OCI-LY3 (cell line): ENCODE measurements around the gene FMN1.

ENCODE experiments used
- H2AFZ ChIP-seq: fragments of 200-600, 300-600 bp; shearing (Covaris generic); 2 replicates; pipeline ENCODE4 v1.6.0; 2014; ENCODE audit warnings: antibody characterized with exemption, low read depth, low read length
- H3K27ac ChIP-seq: fragments of 200-600, 300-600 bp; sonication (generic); 2 replicates; pipeline ENCODE4 v1.5.1; 2014; ENCODE audit warnings: mild to moderate bottlenecking, low read length, moderate library complexity, mixed read lengths
- H3K27me3 ChIP-seq: fragments of 200-600, 300-600 bp; sonication (generic); 2 replicates; pipeline ENCODE4 v1.6.1; 2014; ENCODE audit warnings: low read depth, low read length, mixed read lengths
- H3K36me3 ChIP-seq: fragments of 200-600, 300-600 bp; sonication (generic); replicated peaks from 2 replicates; pipeline ENCODE3; 2014; ENCODE audit warnings: low read depth, low read length, mixed read lengths
- H3K4me1 ChIP-seq: fragments of 300-600, 200-600 bp; sonication (generic); 2 replicates; pipeline ENCODE4 v1.6.1; 2014; ENCODE audit warnings: low read length, mixed read lengths
- H3K4me2 ChIP-seq: fragments of 200-600, 300-600 bp; sonication (generic); 2 replicates; pipeline ENCODE4 v1.6.1; 2014; ENCODE audit warnings: low read length, mixed read lengths
- H3K4me3 ChIP-seq: fragments of 300-600, 200-600 bp; sonication (generic); 2 replicates; pipeline ENCODE4 v1.5.1; 2014; ENCODE audit warnings: antibody characterized with exemption, mild to moderate bottlenecking, low read length, moderate library complexity
- H3K79me2 ChIP-seq: fragments of 300-600, 200-600 bp; shearing (Covaris generic); 2 replicates; pipeline ENCODE4 v1.6.1; 2014; ENCODE audit warnings: mild to moderate bottlenecking, low read length, mixed read lengths
- H3K9ac ChIP-seq: fragments of 300-600, 200-600 bp; shearing (Covaris generic); 2 replicates; pipeline ENCODE4 v1.6.0; 2014; ENCODE audit warnings: mild to moderate bottlenecking, low read length, moderate library complexity
- H3K9me3 ChIP-seq: fragments of 200-600, 300-600 bp; shearing (Covaris generic); 2 replicates; pipeline ENCODE4 v1.6.1; 2014; ENCODE audit warnings: low read length, mixed read lengths; ENCODE audit not compliant: insufficient read depth
- H4K20me1 ChIP-seq: fragments of 200-600, 300-600 bp; sonication (generic); 2 replicates; pipeline ENCODE4 v1.6.1; 2016; ENCODE audit warnings: low read length, mixed read lengths; ENCODE audit not compliant: insufficient read depth
- EZH2phosphoT487 ChIP-seq: fragments of 200-600 bp; shearing (Covaris generic); IDR thresholded peaks from 2 replicates; pipeline ENCODE4 v1.6.1; 2018; ENCODE audit warnings: antibody characterized with exemption, mixed run types, low read depth
- TF ChIP-seq, protein P1 (sequence below): fragments of 200-600, 300-600 bp; sonication (generic); IDR thresholded peaks from 2 replicates; pipeline ENCODE4 v1.5.1; 2014; ENCODE audit warnings: antibody characterized with exemption, low read length, low read depth

FMN1 gene

DNA sequence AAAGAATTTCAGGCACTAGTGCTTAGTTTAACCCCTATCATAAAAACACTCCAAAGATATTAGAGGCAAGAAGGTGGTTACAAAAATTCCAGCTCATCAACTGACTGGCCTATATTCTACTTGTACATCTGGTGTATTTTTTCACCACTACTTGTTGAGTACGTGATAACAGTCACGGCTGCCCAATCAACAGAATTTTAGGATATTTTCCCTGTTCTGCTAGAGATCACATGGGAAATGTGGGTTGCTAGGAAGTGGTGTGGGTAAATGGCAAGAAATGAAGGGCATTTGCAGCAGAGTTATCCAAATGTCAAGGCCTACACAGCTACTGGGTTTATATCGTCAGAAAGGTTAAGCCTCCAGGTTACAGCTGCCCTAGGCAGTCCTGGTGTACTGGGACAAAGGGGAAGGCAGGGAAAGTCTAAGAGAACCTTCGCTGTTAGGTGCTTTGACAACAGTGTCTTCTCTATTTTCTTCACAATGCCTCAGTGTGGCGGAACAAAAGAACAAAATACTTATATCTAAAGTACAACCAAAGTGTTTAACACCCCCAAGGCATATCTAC is 81.9 kb downstream of the FMN1 start:
- Histone ChIP-seq H3K4me2 (no peak overlapping the region), H3K9ac (no peak overlapping the region), H3K27me3 (peaks cover 37% of the 10 kb centered on the region), H3K79me2 (no peaks in the 10 kb centered on the region), H4K20me1 (no peaks in the 10 kb centered on the region), H2AFZ (no peak overlapping the region), H3K27ac (no peak overlapping the region), H3K9me3 (no peaks in the 10 kb centered on the region), H3K4me3 (no peak overlapping the region), H3K4me1 (no peaks in the 10 kb centered on the region), H3K36me3 (no peaks in the 10 kb centered on the region)
- TF ChIP-seq EZH2phosphoT487 = no peak
- TF ChIP-seq, protein P1, sequence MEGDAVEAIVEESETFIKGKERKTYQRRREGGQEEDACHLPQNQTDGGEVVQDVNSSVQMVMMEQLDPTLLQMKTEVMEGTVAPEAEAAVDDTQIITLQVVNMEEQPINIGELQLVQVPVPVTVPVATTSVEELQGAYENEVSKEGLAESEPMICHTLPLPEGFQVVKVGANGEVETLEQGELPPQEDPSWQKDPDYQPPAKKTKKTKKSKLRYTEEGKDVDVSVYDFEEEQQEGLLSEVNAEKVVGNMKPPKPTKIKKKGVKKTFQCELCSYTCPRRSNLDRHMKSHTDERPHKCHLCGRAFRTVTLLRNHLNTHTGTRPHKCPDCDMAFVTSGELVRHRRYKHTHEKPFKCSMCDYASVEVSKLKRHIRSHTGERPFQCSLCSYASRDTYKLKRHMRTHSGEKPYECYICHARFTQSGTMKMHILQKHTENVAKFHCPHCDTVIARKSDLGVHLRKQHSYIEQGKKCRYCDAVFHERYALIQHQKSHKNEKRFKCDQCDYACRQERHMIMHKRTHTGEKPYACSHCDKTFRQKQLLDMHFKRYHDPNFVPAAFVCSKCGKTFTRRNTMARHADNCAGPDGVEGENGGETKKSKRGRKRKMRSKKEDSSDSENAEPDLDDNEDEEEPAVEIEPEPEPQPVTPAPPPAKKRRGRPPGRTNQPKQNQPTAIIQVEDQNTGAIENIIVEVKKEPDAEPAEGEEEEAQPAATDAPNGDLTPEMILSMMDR = no peak

DNA sequence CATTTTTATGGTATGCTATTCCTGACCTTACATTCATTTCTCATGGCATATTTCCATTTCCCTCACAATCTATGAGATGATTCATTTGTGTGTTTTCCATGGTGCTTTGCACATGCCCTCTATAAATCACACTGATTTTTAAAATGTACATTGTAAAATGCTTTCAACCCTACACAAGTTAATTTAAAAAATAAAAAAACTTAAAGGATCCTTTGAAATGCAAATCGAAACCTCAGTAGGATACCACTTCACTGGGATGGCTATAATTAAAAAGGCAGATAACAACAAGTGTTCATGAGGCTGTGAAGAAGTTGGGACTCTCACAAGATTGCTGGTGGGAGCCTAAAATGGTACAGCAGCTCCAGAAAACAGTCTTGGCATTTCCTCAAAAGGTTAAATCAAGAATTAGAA is 83.5 kb downstream of the FMN1 start:
- no peak overlapping the region for H3K9ac ChIP-seq
- no peak for TF ChIP-seq EZH2phosphoT487
- TF ChIP-seq, protein P1 = no peak
- H2AFZ ChIP-seq = no peak overlapping the region
- no peaks in the 10 kb centered on the region for H3K9me3 ChIP-seq
- H3K36me3 ChIP-seq = no peaks in the 10 kb centered on the region
- no peak overlapping the region for H3K4me3 ChIP-seq
- no peak overlapping the region for H3K4me2 ChIP-seq
- no peak overlapping the region for H3K27ac ChIP-seq
- peaks cover 40% of the 10 kb centered on the region for H3K27me3 ChIP-seq
- H3K4me1 ChIP-seq = no peaks in the 10 kb centered on the region
- no peaks in the 10 kb centered on the region for H3K79me2 ChIP-seq
- no peaks in the 10 kb centered on the region for H4K20me1 ChIP-seq

DNA sequence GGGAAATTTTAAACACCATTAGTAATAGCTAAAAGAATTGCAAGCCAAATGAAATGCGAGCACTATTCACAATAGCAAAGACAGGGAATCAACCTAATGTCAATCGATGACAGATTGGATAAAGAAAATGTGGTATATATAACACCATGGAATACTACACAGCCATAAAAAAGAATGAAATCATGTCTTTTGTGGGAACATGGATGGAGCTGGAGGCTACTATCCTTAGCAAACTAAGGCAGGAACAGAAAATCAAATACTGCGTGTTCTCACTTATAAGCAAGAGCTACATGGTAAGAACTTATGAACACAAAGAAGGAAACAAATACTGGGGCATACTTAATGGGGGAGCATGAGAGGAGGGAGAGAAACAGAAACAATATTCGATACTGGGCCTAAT is 85.2 kb downstream of the FMN1 start:
- Histone ChIP-seq H3K9me3 (no peaks in the 10 kb centered on the region), H3K79me2 (no peaks in the 10 kb centered on the region)

DNA sequence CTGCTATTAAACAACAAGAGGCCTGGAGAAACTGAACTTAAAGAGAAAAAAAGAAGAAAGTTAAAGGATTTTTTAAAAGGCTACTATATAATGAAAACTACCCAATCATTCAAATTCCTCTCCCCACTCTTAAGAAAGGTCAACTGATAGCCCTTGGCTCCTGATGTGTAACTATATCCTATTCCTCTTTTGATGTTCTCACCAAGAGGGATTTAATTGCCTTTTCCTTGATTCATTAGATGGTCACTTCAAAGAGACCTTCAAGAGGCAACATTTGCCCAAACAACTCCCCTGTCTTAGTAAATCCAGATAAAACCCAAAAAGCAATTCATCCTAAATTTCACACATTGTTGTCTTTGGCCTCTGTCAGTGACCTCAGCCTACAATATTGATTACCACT is 86.0 kb downstream of the FMN1 start:
- no peaks in the 10 kb centered on the region for H4K20me1 ChIP-seq
- no peak overlapping the region for H3K27ac ChIP-seq
- peaks cover 50% of the 10 kb centered on the region for H3K27me3 ChIP-seq
- H2AFZ ChIP-seq = no peak overlapping the region
- H3K4me2 ChIP-seq = no peak overlapping the region
- TF ChIP-seq EZH2phosphoT487 = no peak
- TF ChIP-seq, protein P1 = no peak
- H3K9ac ChIP-seq = no peak overlapping the region
- H3K4me1 ChIP-seq = no peaks in the 10 kb centered on the region
- H3K36me3 ChIP-seq = no peaks in the 10 kb centered on the region
- H3K4me3 ChIP-seq = no peak overlapping the region
- H3K79me2 ChIP-seq = no peaks in the 10 kb centered on the region
- H3K9me3 ChIP-seq = no peaks in the 10 kb centered on the region

More for the DNA sequence above, 85.2 kb downstream of the FMN1 start:
- Histone ChIP-seq H3K4me1 (no peaks in the 10 kb centered on the region), H3K36me3 (no peaks in the 10 kb centered on the region), H2AFZ (no peak overlapping the region), H3K4me3 (no peak overlapping the region), H4K20me1 (no peaks in the 10 kb centered on the region), H3K27ac (no peak overlapping the region), H3K9ac (no peak overlapping the region), H3K4me2 (no peak overlapping the region), H3K27me3 (peaks cover 42% of the 10 kb centered on the region)
- TF ChIP-seq EZH2phosphoT487 = no peak
- TF ChIP-seq, protein P1 = no peak
